WI38 (cell line): ENCODE measurements around the gene FCGR2B.
"Not testable (repeated sequence)": the region's sequence is repeated elsewhere in the genome, so short reads cannot be mapped to it uniquely, and the experiment has no call there.

Source experiments
- H3K4me3 ChIP-seq: 2 replicates; pipeline ENCODE4 v1.5.1; 2011; ENCODE audit warnings: low read depth, mild to moderate bottlenecking, control low read depth, low read length
- CTCF ChIP-seq: IDR thresholded peaks from 2 replicates; pipeline ENCODE4 v1.5.1; 2012; ENCODE audit warnings: low read depth, mild to moderate bottlenecking, control low read depth, low read length

FCGR2B gene

GRCh38 chr1:161676441-161676840 lies 13.5 kb downstream of the FCGR2B start:
- no peak for TF ChIP-seq CTCF
- H3K4me3 ChIP-seq = no peak overlapping the region

GRCh38 chr1:161676958-161677689 lies 14.2 kb downstream of the FCGR2B start:
- no peak for TF ChIP-seq CTCF
- no peak overlapping the region for H3K4me3 ChIP-seq

- H3K4me3 ChIP-seq = no peak overlapping the region
- TF ChIP-seq CTCF = no peak
Measured at GRCh38 chr1:161678500-161678899, 15.6 kb downstream of the FCGR2B start.

GRCh38 chr1:161681879-161682278 lies 18.9 kb downstream of the FCGR2B start:
- no peak overlapping the region for H3K4me3 ChIP-seq
- no peak for TF ChIP-seq CTCF

- no peak for TF ChIP-seq CTCF
- H3K4me3 ChIP-seq = no peak overlapping the region
Measured at GRCh38 chr1:161688946-161689345, 26.0 kb downstream of the FCGR2B start.

GRCh38 chr1:161691846-161692245 lies 28.9 kb downstream of the FCGR2B start:
- H3K4me3 ChIP-seq = no peak overlapping the region
- no peak for TF ChIP-seq CTCF

GRCh38 chr1:161693020-161693712 lies 30.2 kb downstream of the FCGR2B start:
- not testable (repeated sequence) for H3K4me3 ChIP-seq

- not testable (repeated sequence) for H3K4me3 ChIP-seq
Measured at GRCh38 chr1:161698302-161698701, 35.4 kb downstream of the FCGR2B start.
